Prostate gland (tissue), 2 donors: ENCODE data around the gene GDPD5.

Source experiments
- CTCF ChIP-seq, 4 experiments: fragments of 200-600 bp in 2 of 4; fragments of 450-650 bp in 2 of 4; sonication (generic) in 2 of 4; IDR thresholded peaks; 1 replicate in 3 of 4; 2 replicates in 1 of 4; pipeline ENCODE4 v1.5.1; 2016 to 2019; ENCODE audit warnings: antibody characterized with exemption in 4 of 4, mild to moderate bottlenecking in 2 of 4, moderate library complexity in 2 of 4
- POLR2A ChIP-seq: fragments of 450-650 bp; IDR thresholded peaks from one replicate; pipeline ENCODE4 v1.6.1; 2016; ENCODE audit warnings: antibody characterized with exemption, mild to moderate bottlenecking
- POLR2AphosphoS5 ChIP-seq: sonication (generic); formaldehyde crosslinking; IDR thresholded peaks from one replicate; pipeline ENCODE4 v1.6.1; 2017; ENCODE audit warnings: antibody characterized with exemption

DNA sequence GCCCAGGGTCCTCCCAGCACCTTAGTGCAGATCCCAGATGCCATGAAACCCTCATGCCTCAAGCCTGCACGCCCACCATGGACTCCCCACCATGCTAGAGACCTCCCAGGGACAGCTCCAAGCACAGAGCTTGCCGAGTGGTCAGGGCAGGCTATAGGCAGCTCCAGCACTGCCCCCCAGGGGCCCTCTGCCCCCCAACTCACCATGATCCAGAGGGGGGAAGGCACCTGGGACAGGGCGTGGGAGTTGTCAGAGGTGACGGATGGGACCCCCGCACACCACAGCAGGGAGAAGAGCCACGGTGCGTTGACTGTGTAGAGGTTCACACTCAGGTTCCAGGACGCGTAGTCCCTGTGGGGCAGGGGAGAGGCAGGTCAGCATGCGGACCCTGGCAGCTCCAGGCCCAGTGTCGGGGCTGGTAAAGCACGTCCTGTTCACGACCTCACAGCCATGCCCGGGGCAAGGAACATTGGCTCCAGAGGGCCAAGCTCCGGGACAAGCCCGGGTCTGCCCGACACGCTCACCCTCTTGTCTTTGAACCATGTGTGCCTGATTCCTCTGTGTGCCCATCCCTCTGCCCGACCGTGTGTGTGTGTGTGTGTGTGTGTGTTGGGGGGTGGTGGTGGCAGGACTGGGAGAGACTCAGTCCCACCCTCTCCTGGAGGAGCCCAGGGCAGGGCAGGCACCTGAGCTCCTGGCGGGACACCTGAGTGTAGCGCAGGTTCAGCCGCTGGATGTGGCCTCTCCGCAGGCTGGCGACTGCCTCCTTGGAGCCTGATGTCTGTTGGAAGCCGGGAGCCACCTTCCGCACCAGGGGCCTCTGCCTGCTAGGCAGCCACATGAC, 84.6 kb downstream of the GDPD5 start:
- no peak for TF ChIP-seq CTCF (IDR thresholded peaks at IDR 0.05)
- TF ChIP-seq POLR2AphosphoS5, result no peak
- TF ChIP-seq POLR2A, result no peak
